Measurements from ENCODE around the gene ADGRF1. TPM values are rescaled to one million over a fixed set of nuclear protein-coding genes. Genes with fewer than 3 reads are reported as not detected.
"Not testable (repeated sequence)": the region's sequence is repeated elsewhere in the genome, so short reads cannot be mapped to it uniquely, and the experiment has no call there.

The ADGRF1 gene
- total RNA-seq, 1 donor from 2014 or later = 4.6 TPM

DNA sequence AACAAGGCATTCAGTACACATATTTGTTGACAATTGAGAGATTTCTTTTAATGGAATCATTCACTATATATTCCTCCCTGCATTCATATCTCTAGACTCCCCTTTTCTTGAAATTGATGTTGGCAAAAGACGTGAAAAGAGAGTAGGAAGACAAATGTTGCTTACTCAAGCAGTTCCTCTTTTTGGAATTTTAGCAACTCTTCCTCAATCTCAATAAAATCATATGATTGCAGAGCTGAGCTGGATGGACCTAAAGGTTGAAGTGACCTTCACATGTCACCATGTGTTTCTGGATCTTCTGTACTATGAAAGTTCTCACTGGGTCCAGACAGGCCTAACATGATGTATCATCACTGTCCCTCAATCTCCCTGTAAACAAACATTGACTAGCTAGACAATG lies 18.6 kb downstream of the ADGRF1 start:
- DNase-seq (ENCODE audit: low spot score) = no peak

DNA sequence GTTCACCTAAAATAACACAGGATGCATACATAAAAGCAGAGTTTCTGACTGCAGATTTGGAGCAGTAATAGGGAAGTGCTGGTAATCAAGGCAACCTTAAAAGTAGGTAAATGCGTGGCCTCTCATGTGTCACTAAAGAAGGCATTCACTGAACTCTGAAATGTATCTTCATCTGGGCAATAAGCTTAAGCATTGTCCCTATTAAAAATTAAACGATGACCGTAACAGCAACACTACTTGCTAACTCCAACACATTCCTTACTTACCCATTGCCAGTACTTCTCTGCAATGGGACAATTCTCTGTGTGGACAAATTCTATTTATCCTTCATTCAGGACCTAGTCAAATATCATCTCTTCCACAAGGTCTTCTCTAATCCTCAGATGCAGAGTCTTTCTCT lies 19.9 kb downstream of the ADGRF1 start:
- DNase-seq (ENCODE audit: low spot score) = no peak

DNA sequence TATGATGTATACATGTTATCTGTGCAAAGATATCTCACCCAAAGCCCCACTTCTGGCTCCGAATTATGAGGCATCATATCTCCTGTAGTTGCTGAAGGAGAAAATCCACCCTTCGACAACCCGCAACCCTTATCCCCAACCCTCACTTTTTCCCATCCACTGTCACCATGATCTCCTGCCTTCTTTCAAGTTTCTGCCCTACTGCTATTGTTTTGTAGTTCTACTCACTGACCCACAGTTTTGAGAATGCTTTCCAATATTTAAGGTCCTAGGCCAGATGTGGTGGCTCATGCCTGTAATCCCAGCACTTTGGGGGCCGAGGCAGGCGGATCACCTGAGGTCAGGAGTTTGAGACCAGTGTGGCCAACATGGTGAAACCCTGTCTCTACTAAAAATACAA lies 22.2 kb downstream of the ADGRF1 start:
- DNase-seq (ENCODE audit: low spot score) = no peak

DNA sequence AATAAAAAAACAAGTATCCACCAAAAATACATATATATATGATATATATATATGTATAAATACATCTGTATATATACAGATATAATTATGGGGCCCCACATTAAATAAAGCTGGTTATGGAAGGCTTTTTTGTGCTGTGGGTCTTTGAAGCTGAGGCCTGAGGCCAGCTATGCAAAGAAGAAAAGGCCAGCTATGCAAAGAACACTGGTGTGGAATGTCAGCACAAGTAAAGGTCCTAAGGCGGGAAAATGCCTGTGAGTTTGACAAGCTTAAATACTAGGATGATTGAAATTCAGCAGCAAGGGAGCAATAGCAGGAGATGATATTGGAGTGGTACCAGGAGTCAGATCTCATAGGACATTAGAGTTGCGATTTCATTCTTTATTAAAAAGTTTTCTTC lies 25.2 kb downstream of the ADGRF1 start:
- no peak for DNase-seq (ENCODE audit: low spot score)

DNA sequence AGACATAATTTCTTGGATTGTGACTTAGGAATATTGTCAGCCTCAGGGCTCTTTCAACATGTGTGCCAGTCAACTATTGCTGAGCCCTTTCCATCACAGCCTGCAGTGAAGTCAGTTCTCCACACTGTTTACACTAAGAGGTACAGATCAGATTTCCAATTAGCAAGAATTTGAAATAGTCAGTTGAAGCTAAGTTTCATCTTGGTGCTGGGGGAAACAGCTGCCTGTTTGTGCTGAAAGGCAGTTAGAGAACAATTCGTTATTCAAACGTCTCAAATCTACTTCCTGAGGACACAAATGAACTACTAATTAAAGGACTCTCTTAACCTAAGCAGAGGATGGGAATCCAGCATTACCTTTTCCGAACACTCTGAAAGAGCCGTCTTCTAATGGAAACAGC lies 25.9 kb downstream of the ADGRF1 start:
- no peak for DNase-seq (ENCODE audit: low spot score)

DNA sequence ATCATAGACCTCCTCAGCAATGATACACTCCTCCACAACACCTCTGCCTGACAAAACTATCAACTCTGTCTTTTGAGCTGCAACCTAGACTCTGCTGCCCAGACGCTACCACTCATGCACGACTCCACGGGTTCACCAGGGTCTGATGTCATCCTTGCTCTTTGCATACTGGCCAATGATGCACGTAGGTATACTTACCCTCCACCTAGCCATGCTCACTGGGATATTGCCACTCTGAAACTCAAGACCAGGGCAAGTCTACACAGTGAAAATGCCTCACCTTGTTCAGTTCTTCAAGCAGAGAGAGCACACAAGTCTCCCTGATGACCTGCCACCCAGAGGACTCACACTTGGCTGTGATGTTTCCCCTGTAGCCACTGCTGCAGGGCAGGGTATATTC lies 27.7 kb downstream of the ADGRF1 start:
- no peak for DNase-seq (ENCODE audit: low spot score)

DNA sequence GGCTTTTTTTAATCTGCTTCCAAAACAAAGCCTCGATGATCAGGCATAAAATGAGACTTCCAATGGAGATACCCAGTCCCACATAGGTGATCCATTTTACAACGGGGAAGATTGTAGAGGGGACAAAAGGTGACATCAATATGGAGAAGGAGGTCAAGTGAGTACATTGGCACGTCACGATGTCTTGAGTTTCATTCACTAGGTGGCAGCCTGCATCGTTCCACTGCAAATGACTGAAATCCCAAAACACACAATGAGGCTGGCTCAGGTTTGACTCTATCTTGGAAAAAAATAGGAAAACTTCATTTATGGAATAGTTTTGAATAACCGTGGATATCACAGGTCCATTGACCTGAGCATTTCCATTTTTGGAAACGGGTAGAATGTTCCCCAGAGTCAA lies 32.5 kb downstream of the ADGRF1 start:
- no peak for DNase-seq (ENCODE audit: low spot score)

DNA sequence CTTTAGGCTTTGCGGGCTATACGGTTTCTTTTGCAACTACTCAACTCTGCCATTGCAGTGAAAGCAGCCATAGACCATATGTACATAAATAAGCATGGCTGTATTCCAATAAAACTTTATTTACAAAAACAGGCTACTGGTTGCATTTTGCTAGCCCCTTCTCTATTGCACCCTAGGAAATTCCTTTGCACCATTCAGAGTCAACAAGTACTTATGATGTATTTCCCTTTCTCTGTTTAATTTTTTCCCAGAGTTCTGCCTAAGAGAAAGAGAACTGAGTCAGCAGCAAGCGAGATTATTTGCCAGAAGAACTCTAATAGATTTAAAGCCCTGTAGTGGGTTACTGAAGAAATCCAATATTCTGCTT lies 33.8 kb downstream of the ADGRF1 start:
- no peak for DNase-seq (ENCODE audit: low spot score)

DNA sequence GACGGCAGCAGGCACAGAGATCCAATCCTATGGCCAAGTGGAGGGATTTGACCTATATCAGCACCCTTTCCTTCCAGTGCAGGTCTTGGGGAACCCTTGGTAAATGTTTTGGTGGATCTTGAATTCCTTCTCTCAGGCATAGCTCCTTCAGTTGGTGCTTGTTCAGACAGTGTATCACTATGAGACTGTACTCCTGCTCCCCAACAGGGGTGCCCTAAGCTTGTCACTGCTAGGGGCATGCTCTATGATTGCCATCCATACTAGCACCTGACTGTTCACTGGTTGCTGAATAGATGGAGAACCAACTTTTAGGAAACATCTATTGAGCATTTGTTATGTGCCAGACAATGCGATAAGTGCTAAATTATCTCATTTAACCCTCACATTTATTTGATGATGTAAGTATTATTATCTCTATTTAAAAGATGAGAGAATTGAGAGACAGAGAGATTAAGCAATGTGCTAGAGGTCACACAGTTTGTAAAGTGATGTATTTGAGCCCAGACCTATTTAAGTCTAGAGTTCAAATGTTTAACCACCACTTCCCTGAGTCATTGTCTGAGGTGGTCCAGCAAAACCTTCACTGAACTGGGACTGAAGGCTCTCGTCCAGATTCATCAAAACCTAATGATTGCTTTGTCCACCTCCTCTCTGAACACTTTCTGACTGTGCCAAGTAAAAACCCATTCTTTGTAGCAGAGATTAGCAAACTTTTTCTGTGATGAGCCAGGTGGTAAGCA lies 34.3 kb downstream of the ADGRF1 start:
- no peak for DNase-seq (ENCODE audit: low spot score)

DNA sequence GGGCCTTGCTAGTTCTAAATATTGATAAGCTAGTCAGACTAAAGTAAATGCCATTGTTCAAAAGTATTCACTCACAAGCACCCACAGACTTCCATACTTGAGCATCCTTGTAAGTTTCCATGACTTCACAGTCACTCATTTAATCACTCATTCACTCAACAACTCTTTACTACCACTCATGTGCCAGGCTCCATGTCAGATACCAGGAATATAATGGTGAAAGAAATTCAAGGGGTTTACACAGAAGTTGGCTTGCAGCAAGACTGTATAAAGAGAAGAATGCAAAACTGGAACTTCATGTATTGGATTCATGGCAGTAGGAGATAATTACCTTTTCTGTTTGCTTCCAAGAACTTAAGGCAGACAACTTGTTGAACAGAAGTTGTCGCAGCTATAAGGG lies 36.6 kb downstream of the ADGRF1 start:
- no peak for DNase-seq (ENCODE audit: low spot score)

DNA sequence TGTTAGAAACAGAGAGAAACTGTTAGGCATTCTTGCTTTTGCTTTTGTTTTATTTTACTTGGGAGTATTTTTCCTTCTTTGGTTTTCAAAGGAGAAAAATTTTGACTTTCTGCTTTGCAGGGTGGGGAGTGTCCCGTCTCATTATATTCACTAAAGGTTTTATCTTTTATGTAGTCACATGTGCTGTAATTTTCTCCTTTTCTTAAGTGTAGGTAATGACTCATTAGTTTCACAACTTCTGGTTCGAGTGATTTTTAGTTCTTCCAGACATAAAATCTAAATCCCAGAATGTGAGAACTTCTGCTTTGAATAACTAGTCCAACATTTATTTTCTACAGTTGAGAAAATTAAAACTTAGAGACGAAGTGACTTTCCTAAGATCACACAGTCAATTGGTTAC lies 37.7 kb downstream of the ADGRF1 start:
- DNase-seq (ENCODE audit: low spot score) = no peak

DNA sequence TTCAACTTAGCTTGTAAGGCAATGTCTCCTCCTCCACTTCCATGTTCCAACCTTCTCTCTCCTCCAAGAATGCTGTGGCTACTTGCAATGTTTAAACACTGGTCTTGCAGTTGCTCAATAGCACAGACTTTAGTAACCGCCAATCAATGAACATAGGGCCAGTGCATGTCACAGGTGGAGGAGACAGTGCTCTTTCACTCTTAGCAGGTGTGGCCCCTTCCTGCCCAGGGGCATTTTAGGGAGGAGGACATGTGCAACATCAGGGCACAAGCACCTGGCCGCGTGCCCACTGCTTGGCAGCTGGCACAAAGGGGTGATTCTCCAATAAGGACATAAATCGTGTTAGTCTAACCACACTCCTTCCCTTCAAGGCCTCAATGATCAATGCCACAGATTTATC lies 41.3 kb downstream of the ADGRF1 start:
- no peak for DNase-seq (ENCODE audit: low spot score)

DNA sequence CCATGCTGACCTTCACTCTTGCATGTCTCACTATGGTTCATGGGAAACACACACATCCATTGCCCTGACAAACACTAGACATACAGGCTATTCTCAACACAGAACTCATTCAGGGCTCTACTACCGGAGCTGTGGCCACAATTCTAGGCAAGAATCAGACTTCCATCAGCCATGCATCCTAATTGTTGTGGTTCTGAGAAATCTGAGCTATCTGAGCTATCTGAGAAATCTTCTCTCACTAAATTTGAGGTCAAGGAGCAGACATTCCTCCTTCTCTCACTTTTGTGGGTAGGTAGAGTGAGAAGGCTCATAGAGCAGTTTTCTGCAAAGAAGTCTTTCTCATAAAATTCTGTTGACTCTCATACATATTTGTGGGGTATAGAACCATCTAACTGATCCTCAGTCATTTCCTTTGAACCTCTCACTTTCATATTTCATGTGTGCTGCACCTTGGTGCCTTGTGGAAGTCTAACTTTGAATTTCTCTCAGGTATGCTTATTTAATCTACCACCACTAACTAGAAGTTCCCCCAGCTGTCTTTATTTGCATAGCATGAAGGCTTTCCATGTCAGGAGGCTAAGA lies 43.6 kb downstream of the ADGRF1 start:
- DNase-seq (ENCODE audit: low spot score) = no peak

DNA sequence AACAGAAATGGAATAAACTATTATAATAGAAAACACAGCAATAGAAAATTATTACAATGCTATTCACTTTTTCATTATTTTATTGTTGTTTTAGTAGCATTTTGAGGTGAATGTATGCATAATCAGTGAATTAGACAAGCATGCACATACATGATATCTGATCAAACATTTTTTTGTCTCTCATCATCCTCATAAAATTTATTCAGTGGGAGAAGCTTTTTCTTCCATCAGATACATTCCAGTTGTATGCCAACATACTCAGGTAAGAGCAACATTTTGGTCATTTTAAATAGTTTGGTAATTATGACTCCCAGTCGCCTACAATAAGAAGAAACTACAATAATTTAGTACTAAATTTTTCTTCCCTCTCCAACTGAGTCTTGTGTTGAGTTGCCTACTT lies 44.5 kb downstream of the ADGRF1 start:
- no peak for DNase-seq (ENCODE audit: low spot score)

DNA sequence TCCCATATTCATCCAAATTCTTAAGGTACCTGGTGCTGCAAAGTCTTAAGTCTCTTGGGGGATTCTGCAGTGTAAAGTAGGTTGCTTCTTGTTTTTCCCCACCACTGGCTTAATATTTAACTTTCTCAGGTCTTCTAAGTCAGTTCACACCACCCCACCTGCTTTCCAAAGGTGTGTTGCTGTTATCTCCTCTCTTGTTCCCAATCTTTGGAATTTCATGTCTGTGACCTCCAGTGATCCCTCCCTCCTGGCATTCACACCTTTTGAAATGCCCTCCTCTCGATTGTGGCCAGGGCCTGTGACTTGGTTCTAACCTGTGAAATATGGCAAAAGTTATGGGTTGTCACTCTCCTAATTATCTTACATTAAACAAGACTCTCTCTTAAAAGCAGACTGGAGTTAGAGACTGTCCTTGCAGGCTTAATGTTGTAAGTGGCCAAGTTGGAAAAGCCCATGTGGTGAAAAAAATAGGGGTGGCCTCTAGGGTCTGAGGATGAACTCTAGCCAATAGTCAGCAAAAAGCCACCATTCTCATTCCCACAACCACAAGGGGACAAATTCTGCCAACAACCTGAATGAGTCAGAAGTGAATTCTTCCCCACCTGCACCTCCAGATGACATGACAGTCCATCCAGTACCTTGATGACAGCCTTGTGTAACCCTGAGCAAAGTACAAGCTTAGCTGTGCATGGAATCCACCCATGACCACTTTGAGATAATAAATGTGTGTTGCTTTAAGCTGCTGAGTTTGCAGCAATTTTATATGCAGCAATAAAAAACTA lies 45.1 kb downstream of the ADGRF1 start:
- DNase-seq (ENCODE audit: low spot score) = no peak

DNA sequence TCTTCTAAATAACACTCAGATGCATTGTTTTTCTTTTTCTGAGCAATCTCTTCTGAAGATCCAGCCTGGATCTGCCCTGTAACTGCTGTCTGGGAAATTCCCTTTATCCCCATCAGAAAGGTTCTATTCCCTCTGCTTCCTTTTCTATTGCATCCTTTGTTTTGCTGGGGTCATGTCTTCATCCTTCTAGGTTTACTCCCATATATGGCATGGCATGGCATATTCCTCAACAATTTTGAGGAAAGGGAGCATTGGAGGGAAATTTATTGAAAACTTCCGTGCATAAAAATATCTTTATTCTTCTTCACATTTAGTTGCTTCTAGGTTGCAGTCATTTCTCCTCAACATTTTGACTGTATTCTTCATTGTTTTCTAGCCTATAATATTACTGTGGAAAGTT lies 47.2 kb downstream of the ADGRF1 start:
- DNase-seq (ENCODE audit: low spot score) = no peak

DNA sequence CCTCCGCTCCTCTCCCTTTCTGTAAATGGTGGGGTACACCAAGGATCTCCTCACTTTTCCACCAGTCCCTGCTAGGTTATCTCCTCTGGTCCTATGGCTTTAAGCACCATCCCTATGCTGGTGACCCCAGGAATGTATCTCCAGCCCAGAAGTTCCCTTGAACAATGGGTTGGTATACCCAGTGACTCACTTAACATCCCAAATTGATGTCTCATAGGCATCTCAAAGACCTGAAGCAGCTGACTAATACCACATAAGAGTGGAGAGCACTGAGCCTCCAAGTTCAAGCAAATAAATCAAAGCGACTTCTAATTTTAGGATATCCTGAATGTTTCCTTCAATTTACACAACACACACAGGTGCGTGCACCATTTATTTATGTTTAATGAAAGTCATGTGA lies 48.3 kb downstream of the ADGRF1 start:
- no peak for DNase-seq (ENCODE audit: low spot score)

DNA sequence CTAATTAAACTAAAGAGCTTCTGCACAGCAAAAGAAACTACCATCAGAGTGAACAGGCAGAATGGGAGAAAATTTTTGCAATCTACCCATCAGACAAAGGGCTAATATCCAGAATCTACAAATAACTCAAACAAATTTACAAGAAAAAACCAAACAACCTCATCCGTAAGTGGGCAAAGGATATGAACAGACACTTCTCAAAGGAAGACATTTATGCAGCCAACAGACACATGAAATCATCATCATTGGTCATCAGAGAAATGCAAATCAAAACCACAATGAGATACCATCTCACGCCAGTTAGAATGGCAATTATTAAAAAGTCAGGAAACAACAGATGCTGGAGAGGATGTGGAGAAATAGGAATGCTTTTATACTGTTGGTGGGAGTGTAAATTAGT lies 49.7 kb downstream of the ADGRF1 start:
- DNase-seq (ENCODE audit: low spot score) = not testable (repeated sequence)

DNA sequence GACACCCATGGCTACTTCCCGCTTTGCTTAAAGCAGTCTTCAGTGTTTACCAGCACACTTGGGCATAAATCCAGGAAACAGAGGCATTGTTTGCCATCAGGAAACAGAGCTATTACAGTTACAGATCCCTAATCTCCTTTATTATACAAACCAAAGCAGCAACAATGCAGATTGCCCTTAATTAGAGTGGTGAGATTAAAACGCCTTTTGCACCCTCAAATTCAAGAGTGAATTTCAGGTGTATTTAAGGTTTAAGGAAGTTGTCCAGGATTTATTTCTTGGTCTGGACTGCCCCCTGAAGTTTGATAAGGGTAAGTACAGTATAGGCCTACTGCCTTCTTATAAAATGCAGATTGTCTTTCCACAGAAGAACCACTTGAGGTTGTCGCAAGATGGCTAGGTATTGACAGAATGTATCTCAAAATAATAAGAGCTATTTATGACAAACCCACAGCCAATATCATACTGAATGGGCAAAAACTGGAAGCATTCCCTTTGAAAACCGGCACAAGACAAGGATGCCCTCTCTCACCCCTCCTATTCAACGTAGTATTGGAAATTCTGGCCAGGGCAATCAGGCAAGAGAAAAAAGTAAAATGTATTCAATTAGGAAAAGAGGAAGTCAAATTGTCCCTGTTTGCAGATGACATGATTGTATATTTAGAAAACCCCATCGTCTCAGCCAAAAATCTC lies 51.2 kb downstream of the ADGRF1 start:
- peak; percentile 56 for DNase-seq (ENCODE audit: low spot score)

DNA sequence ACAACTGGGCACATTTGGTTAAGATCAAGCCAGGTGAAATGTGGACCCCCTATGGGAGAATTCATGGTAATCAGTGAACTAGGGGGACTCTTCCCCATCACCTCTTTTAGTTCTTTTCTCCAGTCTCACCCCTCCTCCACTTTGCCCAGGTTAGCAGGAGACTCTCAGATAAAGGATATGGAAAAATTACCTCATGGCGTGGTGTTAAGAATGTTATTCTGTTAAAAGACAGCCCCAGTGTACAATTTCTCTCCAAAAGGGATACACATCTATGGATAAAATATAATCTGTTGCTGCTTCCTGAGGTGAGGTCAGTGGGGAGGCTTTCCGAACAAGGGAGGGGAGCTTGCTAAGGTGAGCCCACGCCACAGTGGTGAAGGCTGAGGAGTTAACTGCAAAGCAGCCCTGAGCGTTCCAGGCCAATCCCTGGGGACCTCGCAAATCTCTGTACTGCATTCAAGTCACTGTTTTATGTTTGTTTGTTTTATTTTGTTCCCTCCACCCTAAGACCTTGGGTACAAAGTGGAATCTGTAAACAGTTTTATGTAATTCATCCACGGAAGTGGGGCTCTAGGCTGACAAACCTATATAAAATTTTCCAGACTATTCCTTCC lies 52.0 kb downstream of the ADGRF1 start:
- no peak for DNase-seq (ENCODE audit: low spot score)

DNA sequence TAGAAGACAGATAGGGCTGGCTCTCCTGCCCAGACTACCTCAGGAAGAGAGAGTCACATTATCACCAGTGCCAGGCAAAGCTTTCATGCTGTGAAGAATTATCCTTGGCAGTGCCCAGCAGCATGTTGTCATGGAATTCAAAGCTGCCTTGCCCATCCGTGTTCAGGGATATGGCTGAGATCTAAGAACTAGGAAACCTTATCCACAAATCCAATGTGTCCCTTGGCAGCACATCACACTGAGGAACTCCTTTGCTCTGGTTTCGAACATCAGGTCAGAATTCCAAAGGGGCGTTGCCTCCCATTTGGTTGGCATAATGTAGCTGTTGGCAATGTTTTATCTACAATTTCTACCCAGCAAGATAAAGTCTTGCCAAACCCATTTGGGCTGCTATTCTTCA lies 52.7 kb downstream of the ADGRF1 start:
- peak; percentile 8 for DNase-seq (ENCODE audit: low spot score)

DNA sequence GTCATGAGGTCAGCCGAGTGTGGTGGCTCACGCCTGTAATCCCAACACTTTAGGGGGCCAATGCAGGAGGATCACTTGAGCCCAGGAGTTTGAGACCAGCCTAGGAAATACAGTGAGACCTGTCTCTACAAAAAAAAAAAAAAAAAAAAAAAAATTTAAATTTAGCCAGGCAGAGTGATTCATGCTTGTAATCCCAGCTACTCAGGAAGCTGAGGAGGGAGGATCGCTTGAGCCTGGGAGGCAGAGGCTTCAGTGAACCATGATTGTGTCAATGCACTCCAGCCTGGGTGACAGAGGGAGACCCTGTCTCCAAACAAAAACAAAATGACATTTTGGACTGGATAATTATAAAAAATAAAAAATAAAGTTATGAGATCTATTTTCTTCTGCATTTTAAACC lies 56.2 kb downstream of the ADGRF1 start:
- peak; percentile 48 for DNase-seq (ENCODE audit: low spot score)

Measured in umbilical cord (tissue), 2 donors.